Mammary epithelial cell (primary cell): ENCODE measurements around the gene LENG8.

Experiments used
- EZH2 ChIP-seq: IDR thresholded peaks from 2 replicates; pipeline ENCODE4 v1.6.1; 2012; ENCODE audit warnings: low read length, inconsistent platforms, borderline replicate concordance
- TF ChIP-seq, protein P1 (sequence below), 2 donors: IDR thresholded peaks in 1 of 2; conservative IDR thresholded peaks in 1 of 2; 2 replicates each; pipeline ENCODE4 v1.5.1; 2011 to 2012; ENCODE audit warnings: inconsistent platforms in 2 of 2, low read length in 2 of 2, mild to moderate bottlenecking in 2 of 2, control low read depth in 1 of 2, low read depth in 1 of 2; ENCODE audit not compliant: insufficient read depth in 1 of 2; ENCODE audit errors: extremely low read depth in 1 of 2

DNA sequence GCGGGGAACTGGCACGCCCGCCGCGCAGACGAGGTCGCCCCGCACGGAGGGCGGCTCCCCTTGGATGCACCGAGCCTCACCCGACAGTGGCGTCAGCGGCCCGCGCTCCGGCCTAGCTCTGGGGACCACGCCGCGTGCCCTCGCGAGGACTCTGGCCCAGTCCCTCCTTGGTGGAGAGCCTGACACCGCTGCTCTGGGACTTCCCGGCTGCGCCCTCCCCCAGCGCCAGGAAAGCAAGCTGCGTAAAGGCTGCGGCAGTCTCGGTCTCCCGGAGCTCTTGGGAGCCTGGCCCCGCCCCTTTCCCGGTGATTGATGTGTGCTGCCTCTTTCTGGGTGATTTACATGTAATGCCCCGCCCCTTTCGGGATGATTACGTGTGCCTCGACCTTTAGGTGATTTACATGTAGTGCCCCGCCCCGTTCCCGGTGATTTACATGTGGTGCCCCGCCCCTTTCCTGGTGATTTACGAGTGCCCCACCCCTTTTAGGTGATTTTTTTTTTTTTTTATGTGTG lies 14.6 kb downstream of the LENG8 start, which contains the start of gene LENG9:
- TF ChIP-seq, protein P1, sequence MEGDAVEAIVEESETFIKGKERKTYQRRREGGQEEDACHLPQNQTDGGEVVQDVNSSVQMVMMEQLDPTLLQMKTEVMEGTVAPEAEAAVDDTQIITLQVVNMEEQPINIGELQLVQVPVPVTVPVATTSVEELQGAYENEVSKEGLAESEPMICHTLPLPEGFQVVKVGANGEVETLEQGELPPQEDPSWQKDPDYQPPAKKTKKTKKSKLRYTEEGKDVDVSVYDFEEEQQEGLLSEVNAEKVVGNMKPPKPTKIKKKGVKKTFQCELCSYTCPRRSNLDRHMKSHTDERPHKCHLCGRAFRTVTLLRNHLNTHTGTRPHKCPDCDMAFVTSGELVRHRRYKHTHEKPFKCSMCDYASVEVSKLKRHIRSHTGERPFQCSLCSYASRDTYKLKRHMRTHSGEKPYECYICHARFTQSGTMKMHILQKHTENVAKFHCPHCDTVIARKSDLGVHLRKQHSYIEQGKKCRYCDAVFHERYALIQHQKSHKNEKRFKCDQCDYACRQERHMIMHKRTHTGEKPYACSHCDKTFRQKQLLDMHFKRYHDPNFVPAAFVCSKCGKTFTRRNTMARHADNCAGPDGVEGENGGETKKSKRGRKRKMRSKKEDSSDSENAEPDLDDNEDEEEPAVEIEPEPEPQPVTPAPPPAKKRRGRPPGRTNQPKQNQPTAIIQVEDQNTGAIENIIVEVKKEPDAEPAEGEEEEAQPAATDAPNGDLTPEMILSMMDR (conservative IDR thresholded peaks at IDR 0.05 in 1 of 2, IDR thresholded peaks at IDR 0.05 in 1 of 2; ENCODE audit: extremely low read depth in 1 of 2, insufficient read depth in 1 of 2, low read depth in 1 of 2, low read length in 2 of 2), result no peak
- no peak for TF ChIP-seq EZH2
